ENCODE measurements around the gene PIK3R4. TPM values are rescaled to one million over a fixed set of nuclear protein-coding genes. Genes with fewer than 3 reads are reported as not detected.

PIK3R4 gene
- total RNA-seq, 1 donor from 2014 or later, result 27.7 TPM

DNA sequence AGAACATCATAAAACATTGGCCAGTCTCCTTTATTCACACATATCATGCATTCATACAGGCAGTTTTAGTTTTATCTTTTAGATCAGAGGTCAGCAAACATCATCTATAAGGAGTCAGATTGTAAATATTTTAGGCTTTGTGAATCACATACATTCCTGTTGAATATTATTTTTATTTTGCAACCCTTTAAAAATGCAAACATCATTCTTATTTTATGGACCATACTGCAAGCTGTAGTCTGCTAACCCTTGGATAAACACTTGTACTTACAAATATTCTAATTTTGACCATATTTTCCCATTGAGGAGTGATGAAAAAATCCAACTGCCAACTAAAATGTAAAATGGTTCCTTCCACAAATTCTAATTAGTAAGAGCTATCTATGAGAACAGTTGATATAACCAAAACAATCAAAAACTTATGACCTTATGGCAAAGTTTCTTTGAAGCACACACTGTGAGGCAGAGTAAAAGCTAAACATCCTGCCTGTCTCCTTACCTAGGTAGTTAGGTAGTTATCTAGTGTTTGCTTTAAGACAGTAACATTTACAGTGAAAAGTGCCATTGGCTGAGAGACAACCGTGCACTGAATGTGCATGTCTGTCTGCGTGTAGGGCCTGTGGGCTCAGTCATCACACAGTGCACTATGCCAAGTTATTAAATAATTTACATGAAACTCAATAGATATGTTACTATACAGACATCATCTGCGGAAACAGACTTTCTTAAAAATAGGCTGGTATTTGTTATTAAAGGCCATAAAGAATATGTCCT, 57.7 kb downstream of the PIK3R4 start:
- no peak for DNase-seq (ENCODE audit: low spot score)

DNA sequence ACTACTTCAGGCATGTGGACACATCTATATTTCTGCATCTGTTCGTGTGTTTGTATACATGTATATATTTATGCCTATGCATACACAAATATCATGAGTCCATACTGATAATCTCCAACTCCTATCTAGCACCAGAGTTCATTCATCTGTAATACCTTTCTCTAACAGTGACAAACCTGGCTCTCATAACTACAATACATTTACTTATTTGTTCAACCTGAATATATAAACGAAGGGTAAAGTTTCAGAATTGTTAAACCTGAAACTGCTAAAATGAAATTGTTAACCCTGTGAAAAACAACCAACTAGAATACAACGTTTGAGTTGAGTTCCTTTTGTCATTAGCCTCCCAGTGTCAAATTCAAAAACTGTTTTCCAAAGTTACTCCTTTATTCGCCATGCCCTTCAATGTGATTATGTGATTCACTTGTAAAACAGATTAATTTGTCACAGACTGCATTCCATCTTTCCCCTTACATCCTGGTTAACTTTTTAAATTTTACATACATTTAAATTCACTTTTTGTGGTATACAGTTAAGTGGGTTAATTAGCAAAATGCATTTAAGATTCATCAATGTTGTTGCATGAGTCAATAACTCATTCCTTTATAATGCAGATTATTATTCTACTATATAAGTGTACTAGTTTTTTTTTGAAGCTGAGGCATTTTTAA, 58.5 kb downstream of the PIK3R4 start:
- no peak for DNase-seq (ENCODE audit: low spot score)

DNA sequence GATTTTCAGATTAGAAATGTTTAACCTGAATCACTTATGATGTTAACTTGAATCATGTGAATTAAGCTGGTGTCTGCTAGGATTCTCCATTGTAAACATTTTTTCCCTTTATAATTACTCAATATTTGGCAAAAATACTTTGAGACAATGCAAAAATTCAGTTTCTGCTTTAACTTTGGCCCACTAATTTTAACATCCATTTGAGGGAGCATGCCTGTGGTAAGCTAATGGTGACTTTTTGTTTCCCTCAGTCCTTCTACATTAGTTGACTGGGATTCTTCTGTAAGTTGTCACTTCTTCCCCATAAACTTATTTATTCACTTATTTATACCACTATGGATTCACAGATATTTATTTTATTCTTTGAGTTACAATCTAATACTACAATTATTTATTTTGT, 59.3 kb downstream of the PIK3R4 start:
- DNase-seq (ENCODE audit: low spot score), result no peak

DNA sequence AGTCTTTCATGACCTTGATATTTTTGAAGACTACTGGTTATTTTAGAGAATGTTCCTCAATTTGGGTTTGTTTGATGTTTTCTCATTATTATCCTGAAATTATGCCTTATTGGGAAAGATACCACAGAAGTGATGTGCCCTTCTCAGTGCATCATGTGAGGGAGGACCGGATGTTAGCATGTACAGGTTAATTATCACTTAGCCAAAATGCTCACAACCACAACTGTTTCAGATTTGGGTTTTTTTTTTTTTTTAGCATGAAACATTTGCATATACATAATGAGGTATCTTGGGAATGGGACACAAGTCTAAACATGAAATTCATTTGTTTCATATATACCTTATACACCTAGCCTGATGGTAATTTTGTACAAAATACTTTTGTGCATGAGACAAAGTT, 59.8 kb downstream of the PIK3R4 start:
- DNase-seq (ENCODE audit: low spot score), result no peak

DNA sequence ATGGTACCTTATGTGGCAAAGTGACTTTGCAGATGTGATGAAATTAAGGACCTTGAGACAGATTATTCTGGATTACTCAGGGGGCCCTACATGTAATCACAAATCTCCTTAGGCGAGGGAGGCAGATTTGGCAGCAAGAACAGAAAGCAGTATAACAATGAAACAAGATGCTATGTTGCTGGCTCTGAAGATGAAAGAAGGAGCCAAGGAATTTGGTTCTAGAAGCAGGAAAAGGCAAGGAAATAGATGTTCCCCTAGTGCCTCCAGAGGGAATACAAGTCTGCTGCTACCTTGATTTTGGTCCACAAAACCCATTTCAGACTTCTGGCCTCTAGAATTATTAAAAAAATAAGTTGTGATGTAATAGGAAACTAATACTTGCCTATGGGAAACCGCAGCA, 64.5 kb downstream of the PIK3R4 start:
- no peak for DNase-seq (ENCODE audit: low spot score)

DNA sequence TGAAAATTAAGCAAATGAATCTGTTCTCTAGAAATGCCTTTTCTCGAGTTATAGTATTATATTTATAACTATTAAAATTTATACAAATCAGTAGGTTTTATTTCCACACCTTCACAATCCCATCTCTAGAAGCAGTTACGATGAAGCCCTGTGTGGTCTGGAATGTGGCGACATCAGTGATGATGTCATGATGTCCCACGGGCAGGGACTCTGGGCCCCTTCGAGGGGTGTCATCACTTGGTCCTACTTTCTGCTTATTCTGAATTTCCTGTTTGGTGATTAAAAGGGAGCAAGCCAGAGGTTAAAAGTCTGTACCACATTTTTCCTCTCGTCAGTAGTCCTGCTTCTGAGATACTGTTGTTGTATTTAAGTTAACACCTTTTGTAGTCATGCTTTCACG, 67.4 kb downstream of the PIK3R4 start:
- DNase-seq (ENCODE audit: low spot score), result no peak

DNA sequence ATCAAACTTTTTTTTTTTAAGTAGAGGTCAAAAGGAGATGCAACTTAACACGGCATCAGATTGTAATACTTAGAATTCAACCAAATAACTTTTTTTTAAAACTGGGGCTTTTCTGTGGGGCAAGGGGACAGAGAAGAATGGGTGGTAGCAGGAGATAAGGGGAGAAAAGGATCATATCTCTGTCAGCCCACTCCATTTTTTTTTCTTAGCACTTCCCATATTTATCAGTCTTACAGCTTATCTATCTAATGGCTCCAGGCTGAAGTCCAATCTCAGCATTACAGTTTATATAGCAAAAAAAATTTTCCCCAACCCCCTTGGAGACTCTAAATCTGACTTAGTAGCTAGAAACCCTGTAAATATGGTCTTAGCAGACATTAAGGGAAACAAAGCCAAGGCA, 69.3 kb downstream of the PIK3R4 start:
- DNase-seq (ENCODE audit: low spot score), result no peak

DNA sequence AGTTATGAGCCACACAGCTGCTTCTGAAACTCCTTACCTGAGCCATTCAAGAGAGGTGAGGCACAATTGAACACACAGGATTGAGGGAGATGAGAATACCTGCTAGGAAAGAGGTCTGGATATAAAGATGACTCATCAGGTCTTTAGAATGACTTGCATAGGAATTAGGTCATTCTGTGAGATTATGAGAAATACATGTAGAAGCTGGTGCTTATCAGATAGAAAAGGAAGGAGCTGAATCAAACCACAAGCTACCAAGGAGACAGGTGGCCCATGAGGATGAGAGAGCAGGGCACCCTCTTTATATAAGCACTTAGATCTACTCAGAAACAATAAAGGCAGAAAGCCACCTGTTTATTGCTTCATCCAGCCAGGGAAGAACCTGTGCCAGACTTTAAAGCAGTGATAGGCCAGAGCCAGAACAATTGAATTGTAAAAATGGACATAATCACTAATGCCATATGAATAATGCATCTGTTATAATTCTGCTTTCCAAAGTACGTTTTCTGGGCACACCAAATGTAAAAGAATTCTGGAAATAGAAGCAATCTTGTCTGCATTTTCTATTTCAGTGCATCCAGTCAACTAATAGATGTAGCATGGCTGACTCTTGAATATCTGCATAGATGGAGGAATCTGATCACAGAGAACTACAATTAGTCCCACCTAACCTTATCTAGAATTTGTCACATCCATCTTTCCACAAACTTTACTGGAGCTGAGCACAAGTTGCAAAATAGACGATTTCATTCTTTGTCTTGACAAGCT, 74.9 kb downstream of the PIK3R4 start:
- no peak for DNase-seq (ENCODE audit: low spot score)

DNA sequence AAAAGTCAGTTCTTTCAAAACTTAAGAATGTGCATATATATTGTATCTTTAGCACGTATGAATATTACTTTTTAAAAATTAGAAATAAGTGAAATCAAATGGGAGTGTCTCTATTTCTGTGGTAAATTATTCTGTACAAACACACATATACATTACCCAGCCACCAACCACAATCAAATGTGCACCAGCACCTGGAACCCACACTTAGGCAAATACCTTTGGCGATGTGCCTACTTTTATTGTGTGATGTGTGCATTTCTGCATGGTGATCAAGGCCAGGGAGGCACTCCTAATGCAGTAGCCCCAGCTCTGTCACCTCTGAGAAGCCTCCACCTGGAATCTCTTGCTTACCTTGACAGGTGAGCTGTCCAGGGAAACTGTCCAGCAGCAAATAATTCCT, 76.9 kb downstream of the PIK3R4 start:
- DNase-seq (ENCODE audit: low spot score), result no peak

DNA sequence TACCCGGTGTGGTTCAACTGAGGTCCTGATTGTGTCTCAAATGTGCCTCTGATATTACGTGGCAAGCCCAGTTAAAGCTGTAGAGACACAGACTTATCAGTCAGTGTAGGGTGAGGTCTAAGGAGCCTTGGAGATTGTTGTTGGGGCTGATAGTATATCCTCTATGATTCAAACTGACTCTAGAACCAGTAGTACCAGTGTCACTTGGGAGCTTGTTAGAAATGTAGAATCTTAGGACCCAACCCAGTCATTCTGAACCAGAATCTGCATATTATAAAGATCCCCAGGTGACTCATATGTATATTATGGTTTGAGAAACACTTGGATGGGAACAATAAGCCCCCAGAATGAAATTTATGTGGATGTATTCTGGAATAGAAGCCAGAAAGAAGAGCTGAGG, 83.5 kb downstream of the PIK3R4 start:
- no peak for DNase-seq (ENCODE audit: low spot score)

DNA sequence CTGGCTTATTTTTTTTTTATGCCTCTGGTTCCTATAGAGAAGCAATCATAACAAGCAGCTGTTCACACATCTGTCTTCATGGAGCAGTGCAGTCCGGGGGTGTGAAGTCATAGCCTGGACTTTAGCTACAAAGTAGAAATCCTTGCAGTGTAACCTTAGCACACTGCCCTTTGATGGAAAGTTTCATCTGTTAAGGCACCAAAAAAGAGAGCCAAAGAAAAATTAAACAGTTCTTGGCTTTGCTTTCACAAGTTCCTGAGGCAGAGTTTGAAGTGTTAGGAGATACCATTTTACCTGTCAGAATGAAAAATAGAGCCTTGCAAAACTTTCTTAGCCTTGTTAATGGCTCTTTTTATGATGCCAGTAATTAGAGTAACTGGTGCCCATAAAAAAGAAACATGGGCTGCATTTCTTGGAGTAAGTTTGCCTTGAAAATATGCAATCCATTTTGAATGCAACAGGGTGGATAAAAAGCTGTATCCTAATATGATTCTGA, 84.1 kb downstream of the PIK3R4 start:
- no peak for DNase-seq (ENCODE audit: low spot score)

DNA sequence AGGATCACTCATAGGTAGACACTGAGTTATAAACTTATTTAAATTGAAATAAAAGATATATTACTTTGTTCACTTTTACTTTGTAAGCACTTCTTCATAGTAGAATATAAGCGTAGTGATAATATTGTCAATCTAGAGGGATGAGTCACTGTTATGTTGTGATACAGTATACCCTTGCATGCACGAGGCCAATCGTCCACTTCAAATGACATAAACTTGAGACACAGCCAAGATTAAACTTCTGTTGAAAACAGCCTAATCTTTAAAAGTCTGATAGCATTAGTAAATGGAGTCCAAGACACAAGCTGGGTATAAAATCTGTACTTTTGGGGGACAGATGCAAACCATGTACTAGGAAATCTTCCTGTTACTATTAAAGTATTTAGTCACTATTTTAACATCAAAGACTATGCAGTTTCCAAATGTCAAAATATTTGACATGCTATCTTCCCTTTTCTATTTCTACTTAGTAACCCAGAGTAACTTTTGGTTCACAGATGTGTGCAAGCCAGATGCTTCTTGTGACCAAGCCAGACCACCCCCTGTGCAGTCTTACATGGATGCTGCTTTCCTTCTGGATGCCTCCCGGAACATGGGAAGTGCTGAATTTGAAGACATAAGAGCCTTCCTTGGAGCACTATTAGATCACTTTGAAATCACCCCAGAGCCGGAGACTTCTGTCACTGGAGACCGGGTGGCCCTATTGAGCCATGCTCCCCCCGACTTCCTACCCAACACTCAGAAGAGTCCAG, 85.3 kb downstream of the PIK3R4 start:
- no peak for DNase-seq (ENCODE audit: low spot score)

DNA sequence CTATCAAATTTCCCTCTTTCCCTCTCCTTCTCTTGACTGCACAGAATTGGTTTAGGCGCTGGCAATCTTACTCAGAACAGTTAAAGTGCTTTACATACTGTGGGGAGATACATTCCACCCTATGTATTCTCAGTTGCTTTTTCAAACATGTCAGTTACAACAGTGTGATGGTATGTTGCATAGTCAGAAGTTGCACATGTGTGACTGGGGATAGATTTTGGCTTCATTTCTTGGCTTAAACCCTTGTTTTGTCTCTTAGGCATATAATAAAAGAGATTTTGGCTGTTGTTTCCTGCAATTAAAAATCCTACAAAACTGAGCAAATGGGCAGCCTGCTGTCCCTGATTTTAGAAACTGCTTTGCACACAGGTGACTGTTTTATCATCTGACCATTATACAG, 86.7 kb downstream of the PIK3R4 start:
- DNase-seq (ENCODE audit: low spot score), result no peak

DNA sequence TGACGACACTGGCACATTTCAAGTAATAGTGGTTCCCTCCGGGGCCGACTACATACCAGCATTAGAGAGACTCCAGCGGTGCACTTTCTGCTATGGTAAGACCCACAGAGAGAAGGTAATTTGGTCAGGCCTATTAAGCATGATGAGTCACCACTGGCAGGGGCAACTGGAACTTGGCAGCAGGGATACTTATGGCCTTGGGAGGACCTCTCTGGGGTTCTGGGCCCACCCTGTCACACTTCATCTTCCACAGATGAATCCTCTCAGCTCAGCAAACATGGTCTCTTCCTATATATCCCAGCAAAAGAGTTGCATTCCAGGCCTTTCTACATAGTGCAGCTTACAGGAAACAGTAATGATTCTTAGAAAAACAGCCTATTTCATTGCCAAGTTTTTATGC, 88.0 kb downstream of the PIK3R4 start:
- DNase-seq (ENCODE audit: low spot score), result no peak

DNA sequence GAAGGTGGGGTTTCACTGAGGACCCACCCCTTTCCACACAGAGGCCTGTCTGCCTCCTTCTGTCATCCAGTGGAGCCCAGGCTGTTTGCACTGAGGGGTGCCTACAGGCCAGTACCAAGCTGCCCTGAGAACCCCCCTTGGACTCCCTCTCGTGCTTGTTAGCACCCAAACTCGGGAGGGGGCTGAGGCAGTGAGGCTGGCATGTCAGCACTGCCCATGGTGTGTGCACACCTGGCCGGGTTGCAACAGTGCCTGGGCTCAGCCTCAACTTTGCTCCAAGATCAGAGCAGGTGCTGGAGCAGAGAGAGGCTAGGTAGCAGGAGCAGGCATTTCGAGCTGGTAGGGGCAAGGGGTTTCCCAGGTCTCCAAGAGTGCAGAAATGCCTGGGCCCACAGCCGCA, 90.0 kb downstream of the PIK3R4 start:
- DNase-seq (ENCODE audit: low spot score), result no peak

DNA sequence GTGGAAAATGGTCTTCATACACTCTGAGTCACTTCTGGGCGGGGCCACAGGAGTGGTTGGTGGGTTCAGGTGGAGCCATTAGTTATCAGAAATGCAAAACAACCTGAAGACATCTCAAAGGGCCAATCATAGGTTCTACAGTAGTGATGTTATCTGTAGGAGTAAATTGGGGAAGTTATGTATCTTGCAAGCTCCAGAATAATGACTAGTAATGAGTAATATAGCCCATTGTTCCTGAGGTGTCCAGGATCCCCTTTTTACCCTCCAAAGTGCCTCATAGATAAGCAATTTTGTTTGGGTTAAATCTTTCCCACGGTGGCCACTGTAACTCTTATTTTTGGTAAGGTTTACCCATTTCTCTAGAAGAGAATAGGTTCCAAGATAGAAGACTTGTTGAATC, 91.7 kb downstream of the PIK3R4 start:
- DNase-seq (ENCODE audit: low spot score), result no peak

DNA sequence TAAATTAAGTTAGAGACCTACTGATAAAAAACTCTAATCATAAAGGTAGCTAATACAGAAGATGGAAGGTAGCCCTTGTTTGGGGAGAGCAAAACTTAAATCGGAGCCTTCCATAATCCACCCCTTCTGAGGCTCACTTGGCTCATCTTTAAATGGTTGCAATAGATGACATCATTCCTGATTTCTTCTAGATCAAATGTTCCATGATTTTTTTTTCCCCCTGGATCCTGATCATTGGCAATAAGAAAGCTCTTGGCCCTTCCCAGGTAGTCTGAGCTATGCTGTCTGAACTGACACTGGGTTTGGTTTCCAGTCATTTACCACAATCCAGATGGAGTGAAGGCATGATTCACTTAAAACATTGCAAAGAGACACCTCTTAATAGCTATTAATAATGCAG, 92.5 kb downstream of the PIK3R4 start:
- no peak for DNase-seq (ENCODE audit: low spot score)

DNA sequence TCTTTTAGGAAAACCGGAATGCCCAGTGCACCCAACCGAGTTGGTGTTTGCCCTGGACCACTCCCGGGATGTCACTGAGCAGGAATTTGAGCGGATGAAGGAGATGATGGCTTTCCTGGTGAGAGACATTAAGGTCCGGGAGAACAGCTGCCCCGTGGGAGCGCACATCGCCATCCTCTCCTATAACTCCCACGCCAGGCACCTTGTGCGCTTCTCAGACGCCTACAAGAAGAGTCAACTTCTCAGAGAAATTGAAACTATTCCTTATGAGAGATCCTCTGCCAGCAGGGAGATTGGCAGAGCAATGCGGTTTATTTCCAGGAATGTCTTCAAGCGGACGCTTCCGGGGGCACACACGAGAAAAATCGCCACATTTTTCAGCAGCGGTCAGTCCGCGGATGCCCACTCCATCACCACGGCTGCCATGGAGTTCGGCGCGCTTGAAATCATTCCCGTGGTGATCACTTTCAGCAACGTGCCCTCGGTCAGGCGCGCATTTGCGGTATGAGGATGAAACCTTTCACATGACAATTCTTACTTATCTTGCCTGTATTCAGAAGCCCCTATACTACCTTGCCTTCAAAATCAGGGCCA, 97.5 kb downstream of the PIK3R4 start:
- no peak for DNase-seq (ENCODE audit: low spot score)

DNA sequence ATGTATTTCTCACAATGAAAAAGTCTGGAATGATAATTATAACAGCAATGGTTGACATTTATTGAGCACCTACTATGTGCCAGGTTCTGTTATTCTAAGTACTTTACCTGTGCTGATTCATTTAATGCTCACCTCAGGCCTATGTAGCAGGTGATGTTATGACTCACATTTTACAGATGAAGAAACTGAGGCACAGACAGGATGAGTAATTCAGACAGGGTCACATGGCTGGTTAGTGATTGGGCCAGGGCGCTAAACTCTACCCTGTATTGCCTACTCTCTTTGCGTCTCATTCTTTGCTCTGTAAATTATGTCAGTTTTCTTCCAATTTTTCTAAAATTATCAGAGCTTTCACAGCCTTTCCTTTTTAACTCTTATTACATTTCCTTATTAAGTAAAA, 98.3 kb downstream of the PIK3R4 start:
- no peak for DNase-seq (ENCODE audit: low spot score)

DNA sequence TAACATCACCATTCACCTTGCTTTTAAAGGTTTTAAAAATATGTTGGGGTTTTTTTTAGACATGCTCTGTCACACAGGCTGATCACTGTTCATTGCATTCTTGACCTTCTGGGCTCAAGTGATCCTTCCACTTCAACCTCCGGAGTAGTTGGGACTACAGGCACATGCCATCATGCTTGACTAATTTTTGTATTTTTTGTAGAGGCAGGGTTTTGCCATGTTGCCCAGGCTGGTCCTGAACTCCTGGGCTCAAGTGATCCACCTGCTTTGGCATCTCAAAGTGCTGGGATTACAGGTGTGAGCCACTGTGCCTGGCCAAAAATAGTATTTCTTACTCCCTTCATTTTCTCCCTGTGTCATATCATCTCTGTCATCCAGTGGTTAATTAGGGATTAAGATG, 101.4 kb downstream of the PIK3R4 start:
- no peak for DNase-seq (ENCODE audit: low spot score)

DNA sequence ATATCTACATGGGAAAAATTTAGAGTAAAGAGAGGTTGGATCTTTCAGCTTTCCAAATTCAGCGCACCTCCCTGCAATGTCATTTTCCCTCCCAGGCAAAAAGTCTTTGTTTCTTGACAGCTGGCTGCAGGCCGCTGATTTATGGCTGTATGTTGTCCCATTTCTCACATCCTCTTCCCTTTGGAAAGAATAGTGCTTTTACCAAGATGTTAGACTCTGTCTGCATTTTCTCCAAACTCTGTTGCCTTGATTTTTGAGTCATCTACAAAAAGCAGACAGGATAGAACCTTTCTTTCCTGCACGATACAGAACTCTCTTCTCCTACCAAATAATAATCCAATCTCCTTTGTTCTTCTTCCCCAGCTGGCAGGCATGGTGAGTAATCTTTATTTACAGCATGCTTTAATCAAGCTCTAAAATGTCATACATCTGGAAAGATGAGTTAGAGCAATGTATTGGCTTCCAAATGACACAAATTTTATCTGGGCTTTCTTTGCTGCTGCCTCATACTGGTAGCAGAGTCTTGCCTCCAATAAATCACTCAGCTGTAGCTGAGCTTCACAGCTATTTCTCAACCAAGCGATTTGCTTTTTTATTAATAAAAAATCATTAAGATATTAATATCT, 101.9 kb downstream of the PIK3R4 start:
- DNase-seq (ENCODE audit: low spot score), result no peak
